Measurements from ENCODE around the gene C11orf86. TPM values are rescaled to one million over a fixed set of nuclear protein-coding genes. Genes with fewer than 3 reads are reported as not detected.

Gene C11orf86
- total RNA-seq, 1 donor: not detected

GRCh38 chr11:66971488-66971887 lies 3.6 kb upstream of the C11orf86 start:
- DNase-seq (ENCODE audit: low read depth): peak; percentile 25
- no peak for TF ChIP-seq CTCF (IDR thresholded peaks at IDR 0.05; ENCODE audit: insufficient read depth, low read length)
- no peak overlapping the region for H3K4me3 ChIP-seq (ENCODE audit: low read depth, low read length)

GRCh38 chr11:66973956-66974580 lies 1.0 kb upstream of the C11orf86 start:
- DNase-seq (ENCODE audit: low read depth): peak; percentile 49
- no peak overlapping the region for H3K4me3 ChIP-seq (ENCODE audit: low read depth, low read length)
- TF ChIP-seq CTCF (IDR thresholded peaks at IDR 0.05; ENCODE audit: insufficient read depth, low read length): no peak

GRCh38 chr11:66975405-66976027 lies 412 bp downstream of the C11orf86 start:
- TF ChIP-seq CTCF (IDR thresholded peaks at IDR 0.05; ENCODE audit: insufficient read depth, low read length): no peak
- H3K4me3 ChIP-seq (ENCODE audit: low read depth, low read length): no peak overlapping the region
- no peak for DNase-seq (ENCODE audit: low read depth)

- DNase-seq (ENCODE audit: low read depth): no peak
- no peak overlapping the region for H3K4me3 ChIP-seq (ENCODE audit: low read depth, low read length)
- TF ChIP-seq CTCF (IDR thresholded peaks at IDR 0.05; ENCODE audit: insufficient read depth, low read length): peak; percentile 85
Measured at GRCh38 chr11:66976028-66976467, 944 bp downstream of the C11orf86 start.

- no peak for TF ChIP-seq CTCF (IDR thresholded peaks at IDR 0.05; ENCODE audit: insufficient read depth, low read length)
- no peak for DNase-seq (ENCODE audit: low read depth)
- H3K4me3 ChIP-seq (ENCODE audit: low read depth, low read length): no peak overlapping the region
Measured at GRCh38 chr11:66976925-66977324, 1.8 kb downstream of the C11orf86 start.

- no peak for DNase-seq (ENCODE audit: low read depth)
- no peak overlapping the region for H3K4me3 ChIP-seq (ENCODE audit: low read depth, low read length)
- no peak for TF ChIP-seq CTCF (IDR thresholded peaks at IDR 0.05; ENCODE audit: insufficient read depth, low read length)
Measured at GRCh38 chr11:66978229-66978628, 3.1 kb downstream of the C11orf86 start.
